COLO829 (cell line): ENCODE data around the gene P2RX3.
"Not testable (repeated sequence)": the region's sequence is repeated elsewhere in the genome, so short reads cannot be mapped to it uniquely, and the experiment has no call there.

Source experiments
- DNase-seq: peaks from one replicate; pipeline ENCODE4 v3.0.0; 2012; ENCODE audit warnings: low spot score

Gene P2RX3

GRCh38 chr11:57349491-57350274 is 11.5 kb downstream of the P2RX3 start:
- DNase-seq: peak; percentile 60

GRCh38 chr11:57353036-57353435 is 14.9 kb downstream of the P2RX3 start:
- DNase-seq: no peak

- no peak for DNase-seq
Measured at GRCh38 chr11:57353446-57353845, 15.3 kb downstream of the P2RX3 start.

- no peak for DNase-seq
Measured at GRCh38 chr11:57353852-57354251, 15.7 kb downstream of the P2RX3 start.

- DNase-seq: no peak
Measured at GRCh38 chr11:57354699-57355098, 16.5 kb downstream of the P2RX3 start.

GRCh38 chr11:57356268-57356667 is 18.1 kb downstream of the P2RX3 start:
- DNase-seq: no peak

GRCh38 chr11:57357310-57357709 is 19.2 kb downstream of the P2RX3 start:
- no peak for DNase-seq

- DNase-seq: no peak
Measured at GRCh38 chr11:57357856-57358255, 19.7 kb downstream of the P2RX3 start.

GRCh38 chr11:57358543-57358961 is 20.4 kb downstream of the P2RX3 start:
- no peak for DNase-seq

GRCh38 chr11:57358991-57359390 is 20.8 kb downstream of the P2RX3 start:
- no peak for DNase-seq

- DNase-seq: no peak
Measured at GRCh38 chr11:57359396-57359795, 21.2 kb downstream of the P2RX3 start.

- no peak for DNase-seq
Measured at GRCh38 chr11:57359896-57360690, 21.9 kb downstream of the P2RX3 start.

- DNase-seq: no peak
Measured at GRCh38 chr11:57360991-57361390, 22.8 kb downstream of the P2RX3 start.

- DNase-seq: not testable (repeated sequence)
Measured at GRCh38 chr11:57361420-57361819, 23.3 kb downstream of the P2RX3 start.

- DNase-seq: no peak
Measured at GRCh38 chr11:57361926-57362325, 23.8 kb downstream of the P2RX3 start.

GRCh38 chr11:57363131-57364080 is 25.3 kb downstream of the P2RX3 start:
- no peak for DNase-seq

- no peak for DNase-seq
Measured at GRCh38 chr11:57364851-57365660, 26.9 kb downstream of the P2RX3 start.

- no peak for DNase-seq
Measured at GRCh38 chr11:57368106-57368844, 30.1 kb downstream of the P2RX3 start.

- no peak for DNase-seq
Measured at GRCh38 chr11:57368845-57369232, 30.7 kb downstream of the P2RX3 start.

- DNase-seq: no peak
Measured at GRCh38 chr11:57370251-57370650, 32.1 kb downstream of the P2RX3 start.

- no peak for DNase-seq
Measured at GRCh38 chr11:57370941-57371340, 32.8 kb downstream of the P2RX3 start.
